Effector memory CD4-positive, alpha-beta T cell (primary cell): ENCODE results near the gene IP6K2.
A peak's percentile ranks its signal among the peaks of the same experiment; 100 is the strongest.

Experiments
- DNase-seq, 3 donors: peaks; one replicate each; pipeline ENCODE4 v3.0.0-alpha.2; 2020
- H3K27ac ChIP-seq: 2 replicates; pipeline ENCODE4 v1.7.0; 2013; ENCODE audit warnings: mild to moderate bottlenecking, low read length, moderate library complexity; ENCODE audit not compliant: insufficient read depth, poor library complexity, severe bottlenecking
- H3K27me3 ChIP-seq: replicated peaks from 2 replicates; pipeline ENCODE4 v1.7.0; 2013; ENCODE audit warnings: mild to moderate bottlenecking, low read length; ENCODE audit not compliant: insufficient read depth, control insufficient read depth, poor library complexity, severe bottlenecking
- H3K36me3 ChIP-seq: 2 replicates; pipeline ENCODE4 v1.7.0; 2013; ENCODE audit warnings: mild to moderate bottlenecking, low read length, moderate library complexity; ENCODE audit not compliant: control insufficient read depth, insufficient read depth
- H3K4me1 ChIP-seq: 2 replicates; pipeline ENCODE4 v1.7.0; 2013; ENCODE audit warnings: low read length, mild to moderate bottlenecking; ENCODE audit not compliant: control insufficient read depth, insufficient read depth, poor library complexity, severe bottlenecking
- H3K4me3 ChIP-seq: 2 replicates; pipeline ENCODE4 v1.7.0; 2013; ENCODE audit warnings: low read length, low read depth, mild to moderate bottlenecking; ENCODE audit not compliant: insufficient read depth, poor library complexity, severe bottlenecking
- H3K9me3 ChIP-seq: 2 replicates; pipeline ENCODE4 v1.7.0; 2013; ENCODE audit warnings: mild to moderate bottlenecking, low read length, moderate library complexity; ENCODE audit not compliant: control insufficient read depth

The IP6K2 gene

GRCh38 chr3:48656841-48657281 is 60.2 kb downstream of the IP6K2 start:
- no peak overlapping the region for H3K27ac ChIP-seq
- H3K9me3 ChIP-seq: no peaks in the 10 kb centered on the region
- DNase-seq: peak; percentile 9 to 11 (median 10)
- H3K27me3 ChIP-seq: peaks cover under 1% of the 10 kb centered on the region
- H3K4me3 ChIP-seq: peak overlapping the region; percentile 56
- H3K4me1 ChIP-seq: peaks cover 19% of the 10 kb centered on the region
- H3K36me3 ChIP-seq: no peaks in the 10 kb centered on the region

DNA sequence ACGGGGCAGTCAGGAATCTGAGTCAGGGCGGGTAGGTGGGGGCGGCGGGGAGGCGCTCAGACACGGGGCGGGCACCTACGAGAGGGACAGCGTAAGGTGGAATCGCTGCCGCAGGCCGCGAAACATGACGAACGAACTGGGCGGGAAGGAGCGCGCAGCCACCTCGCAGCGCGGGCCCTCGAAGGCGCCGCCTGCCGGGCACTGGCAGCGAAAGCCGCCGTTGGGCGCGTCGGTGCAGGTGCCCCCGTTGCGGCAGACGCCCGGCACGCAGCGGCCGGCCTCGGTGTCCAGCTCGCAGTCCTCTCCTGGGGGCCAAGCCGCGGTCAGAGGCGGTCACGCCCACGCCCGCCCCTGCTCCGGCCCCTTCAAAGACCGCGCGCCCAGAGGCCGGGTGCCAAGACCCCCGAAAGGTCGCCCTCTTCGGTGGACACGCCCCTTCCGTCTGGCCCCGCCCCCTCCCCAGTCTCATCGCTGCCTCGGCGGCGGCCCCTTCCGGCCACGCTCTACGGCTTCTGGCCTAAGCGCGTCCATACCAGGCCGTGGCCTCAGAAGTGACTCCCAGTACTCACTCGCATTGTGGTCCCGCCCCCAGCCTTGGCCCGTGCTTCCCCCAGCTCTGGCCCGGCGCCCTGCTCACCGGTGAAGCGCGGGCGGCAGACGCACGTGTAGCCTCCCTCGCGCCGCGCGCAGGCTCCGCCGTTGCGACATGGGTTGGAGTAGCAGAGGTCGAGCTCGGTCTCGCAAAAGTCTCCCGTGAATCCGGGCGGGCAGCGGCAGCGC is 60.8 kb downstream of the IP6K2 start:
- peak overlapping the region; percentile 56 for H3K4me3 ChIP-seq
- no peaks in the 10 kb centered on the region for H3K9me3 ChIP-seq
- no peaks in the 10 kb centered on the region for H3K36me3 ChIP-seq
- DNase-seq: peak; percentile 73 to 76 (median 74)
- H3K4me1 ChIP-seq: peaks cover 13% of the 10 kb centered on the region
- H3K27ac ChIP-seq: peak overlapping the region; percentile 58
- no peaks in the 10 kb centered on the region for H3K27me3 ChIP-seq

GRCh38 chr3:48655606-48656005 is 61.4 kb downstream of the IP6K2 start:
- Histone ChIP-seq H3K36me3 (no peaks in the 10 kb centered on the region), H3K4me3 (peak overlapping the region; percentile 56), H3K9me3 (no peaks in the 10 kb centered on the region), H3K27ac (peak overlapping the region; percentile 58), H3K27me3 (no peaks in the 10 kb centered on the region), H3K4me1 (peaks cover 12% of the 10 kb centered on the region)
- peak in 2 of 3 donors; percentile 27 to 36 for DNase-seq

GRCh38 chr3:48655063-48655462 is 62.0 kb downstream of the IP6K2 start:
- H3K36me3 ChIP-seq: no peaks in the 10 kb centered on the region
- no peak for DNase-seq
- H3K9me3 ChIP-seq: no peaks in the 10 kb centered on the region
- peaks cover 12% of the 10 kb centered on the region for H3K4me1 ChIP-seq
- H3K27me3 ChIP-seq: no peaks in the 10 kb centered on the region
- no peak overlapping the region for H3K4me3 ChIP-seq
- H3K27ac ChIP-seq: peak overlapping the region; percentile 58

DNA sequence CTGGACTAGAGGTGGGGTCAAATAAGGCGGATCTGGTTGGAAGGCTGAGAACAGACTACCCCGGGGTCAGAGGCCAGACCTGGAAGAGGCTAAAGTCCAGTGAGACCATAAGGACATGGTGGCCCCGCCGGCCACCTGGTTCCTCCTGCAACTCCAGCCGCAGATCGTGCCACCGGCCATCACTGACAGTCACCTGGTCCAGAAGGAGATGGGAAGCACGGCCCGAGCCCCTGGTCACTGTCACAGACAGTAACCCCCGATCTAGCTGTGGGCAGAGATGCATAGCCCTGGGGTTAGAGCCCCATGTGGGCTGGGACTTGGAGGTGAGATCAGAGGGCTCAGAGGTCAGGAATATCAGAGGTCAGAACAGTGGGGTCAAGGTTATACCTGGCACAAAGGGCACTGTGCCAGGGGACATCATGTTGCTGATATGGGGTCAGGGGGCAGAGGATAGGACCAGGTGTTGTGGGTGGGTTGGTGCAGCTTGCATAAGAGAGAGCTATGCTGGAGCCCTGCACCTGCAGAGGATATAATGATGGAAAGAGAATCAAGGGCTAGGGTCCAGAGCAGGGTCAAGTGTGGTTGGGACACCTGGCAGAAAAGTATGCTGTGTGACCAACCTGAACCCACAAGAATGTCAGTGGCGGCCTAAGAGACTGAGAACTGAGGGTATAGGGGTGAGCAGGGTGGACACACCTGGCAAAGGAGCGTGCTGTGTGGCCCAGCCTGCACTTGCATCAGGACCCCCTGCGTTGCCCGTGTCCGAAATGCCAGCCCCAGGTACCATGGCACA is 63.9 kb downstream of the IP6K2 start:
- Histone ChIP-seq H3K9me3 (no peaks in the 10 kb centered on the region), H3K27ac (no peak overlapping the region), H3K36me3 (no peaks in the 10 kb centered on the region), H3K4me1 (peaks cover 12% of the 10 kb centered on the region), H3K27me3 (no peaks in the 10 kb centered on the region), H3K4me3 (no peak overlapping the region)
- no peak for DNase-seq

DNA sequence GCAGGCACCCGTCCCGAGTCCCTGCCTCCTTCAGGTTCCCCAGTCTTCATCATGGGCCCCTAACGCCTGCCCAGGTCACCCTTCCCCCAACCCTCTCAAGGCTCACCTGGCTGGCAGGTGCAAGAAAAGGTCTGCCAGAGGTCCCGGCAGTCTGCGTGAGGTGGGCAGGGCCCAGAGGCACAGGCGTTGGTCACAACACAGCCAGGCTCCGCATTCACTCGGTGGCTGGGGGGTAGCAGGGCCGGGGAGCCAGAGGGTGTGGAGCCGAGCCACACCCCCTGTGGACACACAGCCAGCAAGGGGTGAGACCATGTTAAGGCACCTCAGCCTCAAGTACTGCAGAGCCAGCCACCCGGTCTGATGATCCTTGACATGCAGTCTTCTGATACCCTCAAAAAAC is 65.2 kb downstream of the IP6K2 start:
- no peak for DNase-seq
- Histone ChIP-seq H3K4me3 (no peak overlapping the region), H3K36me3 (no peaks in the 10 kb centered on the region), H3K27ac (no peak overlapping the region), H3K9me3 (no peaks in the 10 kb centered on the region), H3K27me3 (no peaks in the 10 kb centered on the region), H3K4me1 (peaks cover 9% of the 10 kb centered on the region)

DNA sequence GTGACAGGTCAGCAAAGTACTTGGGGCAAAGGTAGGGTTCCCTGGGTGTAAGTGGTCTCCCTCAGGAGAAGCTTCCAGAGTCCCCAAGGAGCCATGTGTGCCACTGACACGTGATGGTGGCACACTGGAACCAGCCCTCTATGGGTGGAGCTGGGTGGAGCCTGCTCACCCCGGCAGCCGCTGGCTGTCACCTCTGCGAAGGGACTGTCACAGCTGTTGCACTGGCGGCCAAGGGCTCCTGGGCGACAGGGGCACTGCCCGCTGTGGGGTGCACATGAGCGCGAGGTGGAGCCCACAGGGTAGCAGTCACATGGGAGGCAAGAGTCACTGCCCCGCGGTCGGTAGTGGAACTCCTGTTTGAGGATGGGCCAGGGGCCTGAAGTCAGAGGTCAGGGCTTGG is 66.3 kb downstream of the IP6K2 start:
- DNase-seq: no peak
- H3K4me3 ChIP-seq: no peak overlapping the region
- peaks cover 5% of the 10 kb centered on the region for H3K4me1 ChIP-seq
- no peaks in the 10 kb centered on the region for H3K36me3 ChIP-seq
- no peaks in the 10 kb centered on the region for H3K27me3 ChIP-seq
- H3K27ac ChIP-seq: no peak overlapping the region
- no peaks in the 10 kb centered on the region for H3K9me3 ChIP-seq

GRCh38 chr3:48648188-48648850 is 68.7 kb downstream of the IP6K2 start:
- Histone ChIP-seq H3K4me1 (no peaks in the 10 kb centered on the region), H3K4me3 (no peak overlapping the region), H3K9me3 (no peaks in the 10 kb centered on the region), H3K27ac (no peak overlapping the region), H3K36me3 (no peaks in the 10 kb centered on the region), H3K27me3 (no peaks in the 10 kb centered on the region)
- no peak for DNase-seq

- H3K27me3 ChIP-seq: no peaks in the 10 kb centered on the region
- no peak overlapping the region for H3K27ac ChIP-seq
- DNase-seq: no peak
- no peak overlapping the region for H3K4me3 ChIP-seq
- no peaks in the 10 kb centered on the region for H3K9me3 ChIP-seq
- H3K36me3 ChIP-seq: no peaks in the 10 kb centered on the region
- no peaks in the 10 kb centered on the region for H3K4me1 ChIP-seq
Observed at GRCh38 chr3:48647714-48648113, 69.3 kb downstream of the IP6K2 start.
